Measurements from ENCODE around the gene BRMS1L. TPM values are rescaled to one million over a fixed set of nuclear protein-coding genes. Genes with fewer than 3 reads are reported as not detected.

The BRMS1L gene
- total RNA-seq, 2 donors from 2014 or later = 9.7 to 15.3 TPM

GRCh38 chr14:35900741-35901140 lies 74.6 kb downstream of the BRMS1L start:
- no peak for ATAC-seq
- intact Hi-C loops (cut with DNase I) = no loop called here
- no peak for DNase-seq

- intact Hi-C loops (cut with DNase I) = no loop called here
- DNase-seq (no peak), ATAC-seq (no peak)
Observed at GRCh38 chr14:35909665-35910064, 83.5 kb downstream of the BRMS1L start.

- intact Hi-C loops (cut with DNase I) = no loop called here
- ATAC-seq (no peak), DNase-seq (no peak)
Observed at GRCh38 chr14:35910191-35910590, 84.1 kb downstream of the BRMS1L start.

DNA sequence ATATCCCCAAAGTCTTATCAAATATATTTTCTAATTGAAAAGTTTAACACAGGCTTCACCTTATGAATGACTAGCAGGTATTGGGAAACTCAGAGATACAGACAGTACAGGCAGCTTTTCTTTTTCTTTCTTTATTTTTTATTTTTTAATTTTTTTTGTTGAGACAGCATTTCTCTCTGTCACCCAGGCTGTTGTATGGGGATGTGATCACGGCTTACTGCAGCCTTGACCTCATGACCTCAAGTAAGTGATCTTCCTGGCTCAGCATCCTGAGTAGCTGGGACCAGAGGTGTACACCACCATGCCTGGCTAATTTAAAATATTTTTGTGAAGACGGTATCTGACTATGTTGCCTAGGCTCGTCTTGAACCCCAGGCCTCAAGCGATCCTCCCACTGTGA lies 85.0 kb downstream of the BRMS1L start:
- ATAC-seq (no peak), DNase-seq (no peak)
- intact Hi-C loops (cut with DNase I) = no loop called here

- no peak for ATAC-seq
- intact Hi-C loops (cut with DNase I) = no loop called here
Observed at GRCh38 chr14:35915185-35915584, 89.0 kb downstream of the BRMS1L start.

DNA sequence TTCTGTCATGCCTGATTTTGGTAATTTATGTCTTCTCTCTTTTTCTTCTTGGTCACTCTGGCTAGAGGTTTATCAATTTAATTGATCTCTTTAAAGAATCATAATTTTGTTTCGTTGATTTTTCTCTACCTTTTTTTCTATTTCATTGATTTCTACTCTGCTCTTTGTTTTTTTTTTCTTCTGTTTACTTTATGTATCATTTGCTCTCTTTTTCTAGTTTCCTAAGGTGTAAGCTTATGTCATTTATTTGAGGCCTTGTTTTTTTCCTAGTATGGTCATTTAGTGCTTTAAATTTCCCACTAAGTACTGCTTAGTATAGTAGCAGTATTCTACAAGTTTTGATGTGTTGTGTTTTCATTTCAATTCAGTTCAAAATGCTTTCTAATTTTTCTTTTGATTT lies 89.6 kb downstream of the BRMS1L start:
- DNase-seq (no peak), ATAC-seq (no peak)
- intact Hi-C loops (cut with DNase I) = no loop called here

More at GRCh38 chr14:35915185-35915584, 89.0 kb downstream of the BRMS1L start:
- DNase-seq = no peak

Other genes with a start within 250 kb of the BRMS1L start
- 10 to 100 TPM; 30.4 to 40.8 TPM for gene RALGAPA1, start 17.0 kb upstream of the BRMS1L start, total RNA-seq